Stimulated activated CD8-positive, alpha-beta memory T cell treated with anti-CD3 and anti-CD28 coated beads, Interleukin-4, amount 100 ng/mL, for 24 hours (primary cell): Measurements from ENCODE around the gene DHRSX.
A peak's percentile ranks its signal among the peaks of the same experiment; 100 is the strongest.
"Not testable (repeated sequence)": the region's sequence is repeated elsewhere in the genome, so short reads cannot be mapped to it uniquely, and the experiment has no call there.

Source experiments
- DNase-seq: peaks from one replicate; pipeline ENCODE4 v3.0.0-alpha.2; 2020; ENCODE audit warnings: low read depth

DHRSX gene

DNA sequence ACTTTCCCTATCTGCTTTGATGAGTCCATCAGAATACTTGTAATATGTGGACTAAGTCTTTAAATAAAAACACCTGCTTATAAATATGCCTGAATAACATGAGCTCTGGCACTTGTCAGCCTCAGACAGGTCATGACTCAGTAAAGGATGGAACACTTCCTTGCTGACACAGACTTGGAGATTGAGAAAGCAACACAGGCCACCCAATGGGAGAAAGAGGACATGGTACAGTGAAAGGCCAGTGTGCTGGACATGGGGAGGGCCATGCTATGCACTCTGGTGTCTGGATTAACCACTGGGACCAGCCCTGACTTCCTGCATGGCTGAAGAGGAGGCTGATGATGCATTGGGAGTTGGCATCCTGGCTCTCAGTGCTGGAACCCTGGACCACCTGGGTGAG lies 149.5 kb downstream of the DHRSX start:
- DNase-seq, result no peak

DNA sequence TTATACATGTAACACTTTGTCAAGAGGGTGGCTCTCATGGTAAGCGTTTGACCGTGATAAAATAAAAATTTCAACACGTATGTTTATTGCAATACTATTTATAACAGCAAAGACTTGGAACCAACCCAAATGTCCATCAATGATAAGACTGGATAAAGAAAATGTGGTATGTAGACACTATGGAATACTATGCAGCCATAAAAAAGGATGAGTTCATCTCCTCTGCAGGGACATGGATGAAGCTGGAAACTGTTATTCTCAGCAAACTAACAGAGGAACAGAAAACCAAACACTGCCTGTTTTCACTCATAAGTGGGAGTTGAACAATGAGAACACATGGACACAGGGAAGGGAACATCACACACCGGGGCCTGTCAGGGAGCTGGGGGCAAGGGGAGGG lies 150.1 kb downstream of the DHRSX start:
- DNase-seq, result not testable (repeated sequence)

GRCh38 chrX:2350036-2350435 lies 150.7 kb downstream of the DHRSX start:
- DNase-seq, result not testable (repeated sequence)

- DNase-seq, result no peak
Observed at GRCh38 chrX:2348211-2348610, 152.6 kb downstream of the DHRSX start.

DNA sequence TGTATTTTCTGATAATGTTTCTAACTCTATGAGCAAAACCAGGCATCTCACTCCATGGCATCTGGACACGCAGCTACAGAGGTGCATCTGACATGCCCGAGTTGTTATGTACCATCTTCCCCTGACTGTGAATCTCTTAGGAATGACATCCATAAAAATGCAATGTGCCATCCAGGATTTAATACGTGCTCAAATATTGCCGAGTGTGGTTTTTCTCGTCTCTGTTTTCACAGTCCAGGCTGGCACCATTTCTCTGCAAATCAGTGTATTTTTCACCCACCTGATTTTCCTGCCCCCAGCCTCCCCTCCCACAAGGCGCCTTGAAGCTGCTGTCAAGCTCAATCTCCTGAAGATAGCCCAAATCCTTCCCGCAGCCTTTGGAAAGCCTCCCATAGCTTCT lies 154.6 kb downstream of the DHRSX start:
- DNase-seq, result no peak

- DNase-seq, result no peak
Observed at GRCh38 chrX:2345562-2345961, 155.2 kb downstream of the DHRSX start.

DNA sequence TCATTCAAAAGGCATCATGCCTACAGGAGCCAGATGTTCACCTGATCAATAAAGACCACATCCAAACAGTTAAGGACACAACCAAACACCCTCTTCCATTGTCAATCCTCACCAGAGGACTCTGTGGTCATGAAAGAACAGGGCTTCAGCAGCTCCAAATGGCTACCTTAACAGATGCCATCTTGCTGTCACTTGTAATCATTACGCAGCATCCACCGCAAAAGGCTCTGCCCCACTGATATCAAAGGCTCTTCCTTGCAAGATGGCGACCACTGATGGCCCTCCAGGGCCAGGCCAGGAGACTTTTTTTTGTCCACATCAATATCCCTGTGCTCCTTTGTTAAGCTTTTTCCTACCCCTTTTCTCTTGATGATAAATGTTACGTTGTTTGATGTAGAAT lies 157.4 kb downstream of the DHRSX start:
- DNase-seq, result no peak

DNA sequence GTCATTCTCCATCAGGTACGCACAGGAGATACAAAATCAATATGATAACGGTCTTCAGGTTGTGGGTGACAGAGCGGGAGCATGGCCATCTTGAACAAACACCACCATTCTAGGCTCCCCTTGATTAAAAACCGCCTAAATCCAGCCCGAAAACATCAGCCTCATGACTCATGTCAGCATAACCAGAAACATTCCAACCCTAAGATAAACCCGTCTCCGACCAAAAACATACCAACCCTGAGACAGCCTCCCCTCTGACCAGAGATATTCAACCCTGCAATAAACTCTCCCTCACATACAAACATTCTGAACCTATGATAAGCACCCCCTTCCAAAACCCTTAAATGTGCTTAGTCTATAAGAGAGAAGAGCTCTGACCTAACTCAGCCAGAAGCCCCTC lies 157.9 kb downstream of the DHRSX start:
- no peak for DNase-seq

GRCh38 chrX:2342281-2342688 lies 158.5 kb downstream of the DHRSX start:
- DNase-seq, result no peak

- DNase-seq, result no peak
Observed at GRCh38 chrX:2340991-2341390, 159.8 kb downstream of the DHRSX start.

DNA sequence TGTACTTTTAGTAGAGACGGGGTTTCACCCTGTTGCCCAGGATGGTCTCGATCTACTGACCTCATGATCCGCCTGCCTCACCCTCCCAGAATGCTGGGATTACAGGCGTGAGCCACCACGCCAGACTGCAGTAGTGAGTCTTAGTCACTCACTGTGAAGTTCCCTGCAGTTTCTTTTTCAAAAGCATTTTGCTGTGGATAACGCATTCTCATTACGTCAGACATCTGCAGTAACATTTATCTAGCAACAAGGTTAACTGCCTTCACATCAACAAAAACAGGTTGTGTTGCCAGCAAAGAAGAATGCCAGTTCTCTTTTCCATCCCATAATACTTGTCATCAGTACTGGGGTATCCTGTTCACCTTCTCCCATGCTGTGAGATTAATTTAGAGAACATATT lies 164.6 kb downstream of the DHRSX start:
- DNase-seq, result no peak

DNA sequence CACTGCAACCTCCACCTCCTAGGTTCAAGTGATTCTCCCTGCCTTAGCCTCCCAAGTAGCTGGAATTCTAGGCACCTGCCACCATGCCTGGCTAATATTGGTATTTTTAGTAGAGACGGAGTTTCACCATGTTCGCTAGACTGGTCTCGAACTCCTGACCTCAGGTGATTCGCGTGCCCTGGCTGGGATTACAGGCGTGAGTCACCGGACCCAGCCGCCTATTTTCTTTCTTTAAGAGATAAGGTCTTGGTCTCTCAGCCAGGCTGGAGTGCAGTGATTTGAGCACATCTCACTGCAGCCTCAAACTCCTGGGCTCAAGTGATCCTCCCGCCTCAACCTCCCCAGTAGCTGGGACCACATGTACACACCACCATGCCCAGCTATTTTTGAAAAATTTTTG lies 166.5 kb downstream of the DHRSX start:
- DNase-seq, result no peak

DNA sequence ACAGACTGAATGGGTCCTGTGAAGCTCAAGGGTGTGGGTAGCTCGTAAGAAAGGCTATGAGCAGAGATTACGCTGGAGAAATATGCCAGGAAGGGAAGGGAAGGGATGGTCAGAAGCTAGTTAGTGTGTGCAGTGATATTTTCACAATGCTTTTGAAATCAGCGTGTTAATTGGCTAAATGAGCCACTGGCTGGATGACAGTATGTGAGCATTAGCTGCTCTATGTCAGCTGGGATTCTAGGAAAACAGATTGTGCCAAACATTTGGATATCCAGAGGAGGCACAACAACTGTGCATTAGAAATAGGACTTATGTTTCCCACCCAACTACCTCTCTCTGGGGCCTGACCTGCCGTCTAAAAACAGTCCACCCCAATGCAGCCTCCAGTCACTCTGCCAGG lies 168.5 kb downstream of the DHRSX start:
- DNase-seq, result no peak

- no peak for DNase-seq
Observed at GRCh38 chrX:2330910-2331309, 169.9 kb downstream of the DHRSX start.

GRCh38 chrX:2330487-2330886 lies 170.3 kb downstream of the DHRSX start:
- no peak for DNase-seq

DNA sequence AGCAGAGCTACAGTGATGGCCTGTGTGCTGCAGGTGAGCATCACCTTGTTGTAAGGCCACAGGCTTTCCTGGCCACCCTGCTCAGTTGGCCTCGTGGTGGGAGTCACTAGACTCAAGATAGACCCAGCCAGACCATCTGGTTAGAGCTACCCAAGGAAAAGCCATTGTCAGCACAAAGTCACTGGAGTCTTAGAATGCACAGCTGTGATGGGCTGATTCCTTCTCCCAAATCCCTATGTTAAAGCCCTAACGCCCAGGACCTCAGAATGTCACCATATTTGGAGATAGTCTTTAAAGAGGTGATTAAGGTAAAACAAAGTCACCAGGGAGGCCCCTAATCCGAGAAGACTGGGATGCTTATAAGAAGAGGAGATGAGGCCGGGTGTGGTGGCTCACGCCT lies 173.4 kb downstream of the DHRSX start:
- DNase-seq, result no peak

DNA sequence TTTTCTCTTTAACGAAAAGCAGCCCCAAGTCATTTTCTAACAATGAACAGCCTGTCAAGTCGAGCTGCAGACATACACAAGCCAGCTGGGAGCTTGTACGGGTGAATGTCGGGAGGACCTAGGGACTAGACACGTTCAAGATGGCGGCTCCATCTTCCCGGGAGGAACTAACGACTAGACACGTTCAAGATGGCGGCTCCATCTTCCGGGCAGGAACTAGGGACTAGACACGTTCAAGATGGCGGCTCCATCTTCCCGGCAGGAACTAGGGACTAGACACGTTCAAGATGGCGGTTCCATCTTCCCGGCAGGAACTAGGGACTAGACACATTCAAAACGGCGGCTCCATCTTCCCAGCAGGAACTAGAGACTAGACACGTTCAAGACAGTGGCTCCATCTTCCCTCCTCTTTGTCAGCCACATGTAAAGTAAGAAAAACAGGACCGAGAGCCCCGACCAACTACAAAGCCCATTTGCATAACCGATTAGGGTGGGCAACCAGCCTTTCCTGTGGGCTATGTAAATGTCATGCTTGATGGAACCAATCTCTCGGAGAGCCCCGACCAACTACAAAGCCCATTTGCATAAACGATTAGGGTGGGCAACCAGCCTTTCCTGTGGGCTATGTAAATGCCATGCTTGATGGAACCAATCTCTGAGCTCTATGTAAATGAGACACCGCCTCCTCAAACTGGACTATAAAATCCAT lies 175.5 kb downstream of the DHRSX start:
- DNase-seq, result peak; percentile 14

GRCh38 chrX:2324151-2324550 lies 176.6 kb downstream of the DHRSX start:
- no peak for DNase-seq

GRCh38 chrX:2321411-2321810 lies 179.4 kb downstream of the DHRSX start:
- DNase-seq, result no peak

GRCh38 chrX:2320580-2321327 lies 180.0 kb downstream of the DHRSX start:
- no peak for DNase-seq

GRCh38 chrX:2320089-2320488 lies 180.7 kb downstream of the DHRSX start:
- no peak for DNase-seq

GRCh38 chrX:2318371-2318770 lies 182.4 kb downstream of the DHRSX start:
- DNase-seq, result no peak

- no peak for DNase-seq
Observed at GRCh38 chrX:2317527-2318055, 183.2 kb downstream of the DHRSX start.

GRCh38 chrX:2316534-2316933 lies 184.2 kb downstream of the DHRSX start:
- no peak for DNase-seq
